IMR-90 (cell line): Measurements from ENCODE around the gene SETDB1.

Experiments used
- NFE2L2 ChIP-seq: fragments of 150-350 bp; IDR thresholded peaks from 2 replicates; pipeline ENCODE4 v1.6.1; 2016; ENCODE audit warnings: low read depth, mild to moderate bottlenecking, low read length
- RAD21 ChIP-seq: IDR thresholded peaks from 2 replicates; pipeline ENCODE4 v1.6.1; 2012; ENCODE audit warnings: low read length, improper control_type of control experiment
- TF ChIP-seq, protein P1 (sequence below): conservative IDR thresholded peaks from 2 replicates; pipeline ENCODE4 v1.5.1; 2012; ENCODE audit warnings: mild to moderate bottlenecking, low read depth, low read length, improper control_type of control experiment
- TF ChIP-seq, protein P2 (sequence below): fragments of 150-350 bp; IDR thresholded peaks from 2 replicates; pipeline ENCODE4 v1.6.1; 2016; ENCODE audit warnings: low read depth, mild to moderate bottlenecking, low read length, moderate library complexity, borderline replicate concordance

DNA sequence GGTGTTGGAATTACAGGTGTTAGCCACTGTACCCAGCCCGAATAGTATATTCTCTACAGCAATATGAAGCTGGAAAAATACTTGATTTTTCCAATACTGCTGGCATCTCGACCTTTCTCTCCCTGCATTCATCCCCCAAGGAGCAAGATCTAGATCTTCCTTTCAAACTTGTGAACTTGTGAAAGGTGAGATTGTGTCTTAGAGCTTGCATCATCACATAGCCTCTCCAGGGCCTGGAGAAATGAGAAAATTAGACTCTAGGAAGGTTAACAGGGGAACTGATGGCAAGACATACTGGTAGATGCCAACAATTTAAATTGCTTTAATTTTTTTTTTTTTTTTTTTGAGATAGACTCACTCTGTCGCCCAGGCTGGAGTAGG, 84.2 kb downstream of the SETDB1 start:
- TF ChIP-seq, protein P1, sequence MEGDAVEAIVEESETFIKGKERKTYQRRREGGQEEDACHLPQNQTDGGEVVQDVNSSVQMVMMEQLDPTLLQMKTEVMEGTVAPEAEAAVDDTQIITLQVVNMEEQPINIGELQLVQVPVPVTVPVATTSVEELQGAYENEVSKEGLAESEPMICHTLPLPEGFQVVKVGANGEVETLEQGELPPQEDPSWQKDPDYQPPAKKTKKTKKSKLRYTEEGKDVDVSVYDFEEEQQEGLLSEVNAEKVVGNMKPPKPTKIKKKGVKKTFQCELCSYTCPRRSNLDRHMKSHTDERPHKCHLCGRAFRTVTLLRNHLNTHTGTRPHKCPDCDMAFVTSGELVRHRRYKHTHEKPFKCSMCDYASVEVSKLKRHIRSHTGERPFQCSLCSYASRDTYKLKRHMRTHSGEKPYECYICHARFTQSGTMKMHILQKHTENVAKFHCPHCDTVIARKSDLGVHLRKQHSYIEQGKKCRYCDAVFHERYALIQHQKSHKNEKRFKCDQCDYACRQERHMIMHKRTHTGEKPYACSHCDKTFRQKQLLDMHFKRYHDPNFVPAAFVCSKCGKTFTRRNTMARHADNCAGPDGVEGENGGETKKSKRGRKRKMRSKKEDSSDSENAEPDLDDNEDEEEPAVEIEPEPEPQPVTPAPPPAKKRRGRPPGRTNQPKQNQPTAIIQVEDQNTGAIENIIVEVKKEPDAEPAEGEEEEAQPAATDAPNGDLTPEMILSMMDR = no peak
- TF ChIP-seq RAD21 (no peak), NFE2L2 (no peak)
- TF ChIP-seq, protein P2, sequence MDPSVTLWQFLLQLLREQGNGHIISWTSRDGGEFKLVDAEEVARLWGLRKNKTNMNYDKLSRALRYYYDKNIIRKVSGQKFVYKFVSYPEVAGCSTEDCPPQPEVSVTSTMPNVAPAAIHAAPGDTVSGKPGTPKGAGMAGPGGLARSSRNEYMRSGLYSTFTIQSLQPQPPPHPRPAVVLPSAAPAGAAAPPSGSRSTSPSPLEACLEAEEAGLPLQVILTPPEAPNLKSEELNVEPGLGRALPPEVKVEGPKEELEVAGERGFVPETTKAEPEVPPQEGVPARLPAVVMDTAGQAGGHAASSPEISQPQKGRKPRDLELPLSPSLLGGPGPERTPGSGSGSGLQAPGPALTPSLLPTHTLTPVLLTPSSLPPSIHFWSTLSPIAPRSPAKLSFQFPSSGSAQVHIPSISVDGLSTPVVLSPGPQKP = no peak
